Liver (tissue), 9 donors: ENCODE results near the gene CCDC85A. TPM values are rescaled to one million over a fixed set of nuclear protein-coding genes. Genes with fewer than 3 reads are reported as not detected.
A peak's percentile ranks its signal among the peaks of the same experiment; 100 is the strongest.
"Not testable (repeated sequence)": the region's sequence is repeated elsewhere in the genome, so short reads cannot be mapped to it uniquely, and the experiment has no call there.

Source experiments
- DNase-seq: peaks from one replicate; pipeline ENCODE4 v3.0.0-alpha.2; 2017; ENCODE audit warnings: low spot score
- H3K27ac ChIP-seq, 2 donors: one replicate each; pipeline ENCODE4 v1.7.0; 2013; ENCODE audit warnings: inconsistent platforms in 2 of 2, low read length in 2 of 2, control low read depth in 1 of 2, low read depth in 1 of 2, mild to moderate bottlenecking in 1 of 2
- H3K27me3 ChIP-seq, 4 donors: one replicate each; pipeline versions ENCODE4 v1.6.1 to v1.7.0; 2013; ENCODE audit warnings: low read length in 3 of 4, inconsistent platforms in 1 of 4, mild to moderate bottlenecking in 1 of 4, moderate library complexity in 1 of 4; ENCODE audit not compliant: control insufficient read depth in 4 of 4, insufficient read depth in 4 of 4
- H3K36me3 ChIP-seq, 4 donors: one replicate each; pipeline versions ENCODE4 v1.6.1 to v1.7.0; 2013; ENCODE audit warnings: low read length in 3 of 4, mild to moderate bottlenecking in 3 of 4, low read depth in 1 of 4, moderate library complexity in 1 of 4; ENCODE audit not compliant: control insufficient read depth in 4 of 4, insufficient read depth in 3 of 4
- H3K4me1 ChIP-seq, 4 donors: one replicate each; pipeline versions ENCODE4 v1.6.1 to v1.7.0; 2013; ENCODE audit warnings: low read length in 3 of 4, mild to moderate bottlenecking in 3 of 4, moderate library complexity in 1 of 4; ENCODE audit not compliant: control insufficient read depth in 4 of 4, insufficient read depth in 4 of 4
- H3K4me3 ChIP-seq, 3 donors: one replicate each; pipeline versions ENCODE4 v1.6.1 to v1.7.0; 2013; ENCODE audit warnings: low read length in 3 of 3, control low read depth in 1 of 3, low read depth in 1 of 3, mild to moderate bottlenecking in 1 of 3
- H3K9ac ChIP-seq, 2 donors: one replicate each; pipeline ENCODE4 v1.7.0; 2013; ENCODE audit warnings: low read length in 2 of 2, mild to moderate bottlenecking in 2 of 2, moderate library complexity in 2 of 2, control low read depth in 1 of 2, low read depth in 1 of 2
- H3K9me3 ChIP-seq, 4 donors: one replicate each; pipeline versions ENCODE4 v1.6.1 to v1.7.0; 2013; ENCODE audit warnings: low read length in 3 of 4; ENCODE audit not compliant: control insufficient read depth in 4 of 4
- EGR1 ChIP-seq, 2 donors: IDR thresholded peaks; 2 replicates each; pipeline ENCODE4 v1.6.1; 2016 to 2018; ENCODE audit warnings: antibody characterized with exemption in 2 of 2, low read depth in 2 of 2
- FOXA1 ChIP-seq: IDR thresholded peaks from 2 replicates; pipeline ENCODE4 v1.6.1; 2016; ENCODE audit warnings: antibody characterized with exemption
- FOXA2 ChIP-seq: IDR thresholded peaks from 2 replicates; pipeline ENCODE4 v1.6.1; 2016; ENCODE audit warnings: antibody characterized with exemption
- HNF4A ChIP-seq, 2 donors: conservative IDR thresholded peaks; 2 replicates each; pipeline ENCODE4 v1.6.1; 2016; ENCODE audit warnings: antibody characterized with exemption in 2 of 2, mild to moderate bottlenecking in 2 of 2
- JUND ChIP-seq, 2 donors: IDR thresholded peaks; 2 replicates each; pipeline ENCODE4 v1.6.1; 2016; ENCODE audit warnings: antibody characterized with exemption in 2 of 2
- RAD21 ChIP-seq, 2 donors: IDR thresholded peaks; 2 replicates each; pipeline ENCODE4 v1.6.1; 2016; ENCODE audit warnings: antibody characterized with exemption in 2 of 2, mild to moderate bottlenecking in 2 of 2
- WGBS: extraction: QIAGEN DNeasy Blood & Tissue Kit; methylation state at CpG from one replicate; pipeline ENCODE4 v1.1.7; 2013; 5-methylcytosine and 5-hydroxymethylcytosine counted together
- polyA plus RNA-seq, 2 donors: library from polyadenylated mRNA; stranded (reverse) in 1 of 2; unstranded in 1 of 2; fragments of 200-250 nt in 1 of 2; fragments of >200 nt in 1 of 2; fragmentation: Nextera tagmentation in 1 of 2; extraction: Ambion mirVana in 1 of 2; gene quantifications; one replicate each; pipeline versions ENCODE4 v1.2.1 to v1.2.3, GENCODE V29; 2013 to 2015
- total RNA-seq, 2 donors: library from RNA; depleted of rRNA; stranded (reverse); fragments of >200 nt; gene quantifications; one replicate each; pipeline ENCODE4 v1.2.3, GENCODE V29; 2014
- TF ChIP-seq, protein P1 (sequence below): IDR thresholded peaks from 2 replicates; pipeline ENCODE4 v1.6.1; 2016; ENCODE audit warnings: antibody characterized with exemption
- TF ChIP-seq, protein P2 (sequence below): fragments of 150-350 bp; IDR thresholded peaks from 2 replicates; pipeline ENCODE4 v1.5.1; 2017; ENCODE audit warnings: improper control_type of control experiment, low read depth, low read length; ENCODE audit not compliant: missing input control
- TF ChIP-seq, protein P3 (sequence below): IDR thresholded peaks from 2 replicates; pipeline ENCODE4 v1.6.1; 2016; ENCODE audit warnings: antibody characterized with exemption
- donor health status: healthy.
- donor health status: healthy.
- donor health status: healthy.
- donor health status: healthy.
- donor health status: healthy.

Gene CCDC85A
- total RNA-seq (under 1 TPM; 0.05 to 0.17 TPM), polyA plus RNA-seq (under 1 TPM; 0.06 to 0.14 TPM)

DNA sequence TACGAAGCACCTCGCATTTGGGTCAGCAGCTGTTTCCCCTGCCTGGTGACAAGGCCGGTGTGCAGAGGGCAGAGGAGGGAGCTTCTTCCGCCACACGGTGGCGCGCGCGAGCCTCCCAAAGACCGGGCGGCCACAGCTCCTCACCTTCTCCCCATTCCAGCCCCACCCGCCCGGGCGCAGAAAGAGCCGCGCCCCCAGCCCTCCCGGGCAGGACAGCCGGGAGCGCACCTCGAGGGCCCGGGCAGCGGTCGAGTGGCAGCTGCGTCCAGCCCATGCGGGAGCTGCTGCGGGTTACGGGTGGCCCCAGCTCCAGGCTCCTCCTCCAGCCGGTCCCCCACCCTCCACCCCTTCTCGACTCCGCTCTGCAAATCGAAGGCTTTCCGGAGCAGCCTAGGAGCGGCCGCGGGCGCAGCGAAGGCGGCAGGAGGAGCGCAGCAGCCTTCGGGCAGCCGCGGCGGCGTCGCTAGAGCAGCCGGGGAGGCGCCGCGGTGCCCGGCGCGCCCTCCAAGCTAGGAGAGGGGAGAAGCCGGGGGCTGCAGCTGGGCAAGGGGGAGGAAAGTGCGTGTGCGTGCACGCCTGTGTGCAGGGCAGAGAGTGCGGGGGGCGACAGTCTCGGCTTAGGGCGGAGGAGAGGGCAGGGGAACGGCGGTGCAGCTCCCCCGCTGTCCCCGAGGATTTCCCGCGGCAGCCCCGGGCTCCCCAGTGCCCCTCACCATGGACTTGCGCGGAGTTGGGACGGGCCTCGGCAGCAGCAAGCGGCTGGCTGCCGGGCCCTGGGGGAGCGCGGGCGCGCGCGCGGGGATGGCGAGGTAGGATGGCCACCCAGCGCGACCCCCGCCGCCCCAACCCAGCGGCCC lies at the start of gene CCDC85A:
CCDC85A (plus strand) TSS at position 348 of the 857 bp plus-strand sequence. CDS start 635 bp downstream, outside the sequence.
- TF ChIP-seq, protein P1, sequence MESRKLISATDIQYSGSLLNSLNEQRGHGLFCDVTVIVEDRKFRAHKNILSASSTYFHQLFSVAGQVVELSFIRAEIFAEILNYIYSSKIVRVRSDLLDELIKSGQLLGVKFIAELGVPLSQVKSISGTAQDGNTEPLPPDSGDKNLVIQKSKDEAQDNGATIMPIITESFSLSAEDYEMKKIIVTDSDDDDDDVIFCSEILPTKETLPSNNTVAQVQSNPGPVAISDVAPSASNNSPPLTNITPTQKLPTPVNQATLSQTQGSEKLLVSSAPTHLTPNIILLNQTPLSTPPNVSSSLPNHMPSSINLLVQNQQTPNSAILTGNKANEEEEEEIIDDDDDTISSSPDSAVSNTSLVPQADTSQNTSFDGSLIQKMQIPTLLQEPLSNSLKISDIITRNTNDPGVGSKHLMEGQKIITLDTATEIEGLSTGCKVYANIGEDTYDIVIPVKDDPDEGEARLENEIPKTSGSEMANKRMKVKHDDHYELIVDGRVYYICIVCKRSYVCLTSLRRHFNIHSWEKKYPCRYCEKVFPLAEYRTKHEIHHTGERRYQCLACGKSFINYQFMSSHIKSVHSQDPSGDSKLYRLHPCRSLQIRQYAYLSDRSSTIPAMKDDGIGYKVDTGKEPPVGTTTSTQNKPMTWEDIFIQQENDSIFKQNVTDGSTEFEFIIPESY, result no peak
- TF ChIP-seq, protein P2, sequence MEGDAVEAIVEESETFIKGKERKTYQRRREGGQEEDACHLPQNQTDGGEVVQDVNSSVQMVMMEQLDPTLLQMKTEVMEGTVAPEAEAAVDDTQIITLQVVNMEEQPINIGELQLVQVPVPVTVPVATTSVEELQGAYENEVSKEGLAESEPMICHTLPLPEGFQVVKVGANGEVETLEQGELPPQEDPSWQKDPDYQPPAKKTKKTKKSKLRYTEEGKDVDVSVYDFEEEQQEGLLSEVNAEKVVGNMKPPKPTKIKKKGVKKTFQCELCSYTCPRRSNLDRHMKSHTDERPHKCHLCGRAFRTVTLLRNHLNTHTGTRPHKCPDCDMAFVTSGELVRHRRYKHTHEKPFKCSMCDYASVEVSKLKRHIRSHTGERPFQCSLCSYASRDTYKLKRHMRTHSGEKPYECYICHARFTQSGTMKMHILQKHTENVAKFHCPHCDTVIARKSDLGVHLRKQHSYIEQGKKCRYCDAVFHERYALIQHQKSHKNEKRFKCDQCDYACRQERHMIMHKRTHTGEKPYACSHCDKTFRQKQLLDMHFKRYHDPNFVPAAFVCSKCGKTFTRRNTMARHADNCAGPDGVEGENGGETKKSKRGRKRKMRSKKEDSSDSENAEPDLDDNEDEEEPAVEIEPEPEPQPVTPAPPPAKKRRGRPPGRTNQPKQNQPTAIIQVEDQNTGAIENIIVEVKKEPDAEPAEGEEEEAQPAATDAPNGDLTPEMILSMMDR, result peak; percentile 84
- TF ChIP-seq JUND (IDR thresholded peaks at IDR 0.05) (no peak), RAD21 (IDR thresholded peaks at IDR 0.05) (peak; percentile 86 to 88)
- Histone ChIP-seq H3K27me3 (peaks cover 0 to 13% (median 5%) of the 10 kb centered on the region in 4 donors), H3K36me3 (no peaks in the 10 kb centered on the region), H3K4me3 (peak within 1 kb of the TSS in 2 of 3 donors; percentile 69 to 74), H3K9me3 (no peaks in the 10 kb centered on the region), H3K27ac (no peak within 1 kb of the TSS), H3K9ac (no peak within 1 kb of the TSS), H3K4me1 (peaks cover 0 to 24% (median 18%) of the 10 kb centered on the region in 4 donors)
- peak; percentile 79 for DNase-seq
- WGBS, result 1% methylated on average over 86 of the region's 86 CpGs

DNA sequence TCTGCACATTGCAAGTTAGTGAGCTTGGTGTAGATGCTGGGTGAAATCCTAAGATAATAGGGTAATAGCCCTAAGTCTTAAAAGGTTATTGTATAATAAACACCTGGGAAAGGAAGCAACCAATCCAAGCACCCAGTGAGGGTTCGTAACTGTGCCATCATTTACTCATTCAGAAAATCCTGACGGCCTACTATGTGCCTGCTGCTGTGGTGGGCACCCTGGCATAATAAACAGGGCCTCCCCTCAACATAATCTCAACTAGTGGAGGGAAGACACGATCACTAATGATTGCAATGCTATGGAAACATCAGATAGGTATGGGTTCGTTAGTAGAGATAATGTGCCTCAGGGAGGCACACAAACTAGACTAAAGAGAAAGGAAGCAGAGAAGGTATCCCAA lies 48.9 kb upstream of the CCDC85A start:
- 60% methylated on average over 4 of the region's 4 CpGs for WGBS
- no peak for TF ChIP-seq FOXA1
- TF ChIP-seq FOXA2, result no peak
- TF ChIP-seq EGR1 (IDR thresholded peaks at IDR 0.05; ENCODE audit: low read depth in 2 of 2), result no peak
- no peak for TF ChIP-seq HNF4A (conservative IDR thresholded peaks at IDR 0.05)
- no peak for TF ChIP-seq JUND (IDR thresholded peaks at IDR 0.05)
- TF ChIP-seq, protein P3, sequence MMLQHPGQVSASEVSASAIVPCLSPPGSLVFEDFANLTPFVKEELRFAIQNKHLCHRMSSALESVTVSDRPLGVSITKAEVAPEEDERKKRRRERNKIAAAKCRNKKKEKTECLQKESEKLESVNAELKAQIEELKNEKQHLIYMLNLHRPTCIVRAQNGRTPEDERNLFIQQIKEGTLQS, result no peak
- TF ChIP-seq RAD21 (IDR thresholded peaks at IDR 0.05), result no peak
- no peak overlapping the region for H3K9ac ChIP-seq
- H3K27ac ChIP-seq, result no peak overlapping the region
- no peaks in the 10 kb centered on the region for H3K9me3 ChIP-seq
- no peak overlapping the region for H3K4me3 ChIP-seq
- H3K4me1 ChIP-seq, result no peaks in the 10 kb centered on the region
- no peak for DNase-seq
- H3K36me3 ChIP-seq, result no peaks in the 10 kb centered on the region
- no peaks in the 10 kb centered on the region for H3K27me3 ChIP-seq

DNA sequence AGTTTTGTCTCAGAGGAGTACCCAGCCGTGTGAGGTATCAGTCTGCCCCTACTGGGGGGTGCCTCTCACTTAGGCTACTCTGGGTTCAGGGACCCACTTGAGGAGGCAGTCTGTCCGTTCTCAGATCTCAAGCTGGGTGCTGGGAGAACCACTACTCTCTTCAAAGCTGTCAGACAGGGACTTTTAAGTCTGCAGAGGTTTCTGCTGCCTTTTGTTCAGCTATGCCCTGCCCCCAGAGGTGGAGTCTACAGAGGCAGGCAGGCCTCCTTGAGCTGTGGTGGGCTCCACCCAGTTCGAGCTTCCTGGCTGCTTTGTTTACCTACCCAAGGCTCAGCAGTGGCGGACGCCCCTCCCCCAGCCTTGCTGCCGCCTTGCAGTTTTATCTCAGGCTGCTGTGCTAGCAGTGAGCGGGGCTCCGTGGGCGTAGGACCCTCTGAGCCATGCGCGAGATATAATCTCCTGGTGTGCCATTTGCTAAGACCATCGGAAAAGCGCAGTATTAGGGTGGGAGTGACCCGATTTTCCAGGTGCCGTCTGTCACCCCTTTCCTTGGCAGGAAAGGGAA lies 41.2 kb upstream of the CCDC85A start:
- H3K4me3 ChIP-seq, H3K36me3 ChIP-seq, H3K9ac ChIP-seq, H3K9me3 ChIP-seq, H3K27ac ChIP-seq, DNase-seq, H3K27me3 ChIP-seq, H3K4me1 ChIP-seq: not testable (repeated sequence)
- 84% methylated on average over 15 of the region's 15 CpGs for WGBS
